Esophagus squamous epithelium (tissue), 4 donors: Measurements from ENCODE around the gene EPN2.

Source experiments
- CTCF ChIP-seq, 6 experiments: fragments of 450-650 bp in 4 of 6; fragments of 200-600 bp in 2 of 6; sonication (generic) in 2 of 6; IDR thresholded peaks; one replicate each; pipeline ENCODE4 v1.5.1; 2016 to 2019; ENCODE audit warnings: antibody characterized with exemption in 6 of 6, mild to moderate bottlenecking in 4 of 6, moderate library complexity in 4 of 6
- POLR2A ChIP-seq, 4 donors: fragments of 450-650 bp; IDR thresholded peaks; one replicate each; pipeline ENCODE4 v1.6.1; 2017; ENCODE audit warnings: antibody characterized with exemption in 4 of 4, mild to moderate bottlenecking in 4 of 4, moderate library complexity in 3 of 4

- TF ChIP-seq CTCF (IDR thresholded peaks at IDR 0.05): no peak
- no peak for TF ChIP-seq POLR2A (IDR thresholded peaks at IDR 0.05)
Observed at GRCh38 chr17:19342611-19343255, 105.6 kb downstream of the EPN2 start.
